HepG2 (cell line): ENCODE data around the gene CLEC16A. TPM values are rescaled to one million over a fixed set of nuclear protein-coding genes. Genes with fewer than 3 reads are reported as not detected.

Experiments
- AKAP8 ChIP-seq: sonication (generic); formaldehyde crosslinking; IDR thresholded peaks from 2 replicates; pipeline ENCODE4 v1.5.1; 2020; ENCODE audit warnings: mild to moderate bottlenecking, missing genetic modification reagents
- BHLHE40 ChIP-seq: IDR thresholded peaks from 2 replicates; pipeline ENCODE4 v1.6.1; 2011; ENCODE audit warnings: low read length, improper control_type of control experiment
- CHD4 ChIP-seq: fragments of 200-600 bp; sonication (generic); IDR thresholded peaks from 2 replicates; pipeline ENCODE4 v1.7.0; 2017; ENCODE audit warnings: mild to moderate bottlenecking, low read length, borderline replicate concordance
- GFI1 ChIP-seq: sonication (generic); formaldehyde crosslinking; IDR thresholded peaks from 2 replicates; pipeline ENCODE4 v1.5.0; 2020; ENCODE audit warnings: missing genetic modification reagents, mild to moderate bottlenecking, borderline replicate concordance
- HES4 ChIP-seq: sonication (generic); formaldehyde crosslinking; IDR thresholded peaks from 2 replicates; pipeline ENCODE4 v1.9.0; 2021; ENCODE audit warnings: mild to moderate bottlenecking, missing genetic modification reagents, borderline replicate concordance
- HMGXB4 ChIP-seq, 2 experiments: sonication (generic) in 1 of 2; formaldehyde crosslinking in 1 of 2; IDR thresholded peaks; 2 replicates each; pipeline versions ENCODE4 v1.4.0 to v1.6.1; 2018 to 2020; ENCODE audit warnings: missing genetic modification reagents in 2 of 2, borderline replicate concordance in 1 of 2, low read depth in 1 of 2, mild to moderate bottlenecking in 1 of 2, missing biosample characterization in 1 of 2
- PTBP1 ChIP-seq: fragments of 200-400 bp; formaldehyde crosslinking; IDR thresholded peaks from 2 replicates; pipeline ENCODE4 v1.6.1; 2018; ENCODE audit warnings: low read length, low read depth; ENCODE audit not compliant: poor library complexity, severe bottlenecking
- RXRB ChIP-seq: IDR thresholded peaks from 2 replicates; pipeline ENCODE4 v1.6.1; 2016; ENCODE audit warnings: borderline replicate concordance, missing genetic modification reagents, missing compliant biosample characterization
- TBL1XR1 ChIP-seq: fragments of 150-350 bp; IDR thresholded peaks from 2 replicates; pipeline ENCODE4 v1.6.1; 2014; ENCODE audit warnings: borderline replicate concordance, low read length; ENCODE audit not compliant: partially characterized antibody
- ZBTB42 ChIP-seq: sonication (generic); formaldehyde crosslinking; IDR thresholded peaks from 2 replicates; pipeline ENCODE4 v1.5.0; 2020; ENCODE audit warnings: mild to moderate bottlenecking, missing genetic modification reagents
- ZIK1 ChIP-seq: sonication (generic); formaldehyde crosslinking; IDR thresholded peaks from 2 replicates; pipeline ENCODE4 v1.5.0; 2020; ENCODE audit warnings: mild to moderate bottlenecking, low read depth, missing genetic modification reagents, borderline replicate concordance
- ZNF264 ChIP-seq: sonication (generic); formaldehyde crosslinking; IDR thresholded peaks from 2 replicates; pipeline ENCODE4 v1.4.0; 2020; ENCODE audit warnings: missing genetic modification reagents
- ZNF687 ChIP-seq: sonication (generic); formaldehyde crosslinking; IDR thresholded peaks from 2 replicates; pipeline ENCODE4 v1.5.1; 2020; ENCODE audit warnings: mild to moderate bottlenecking, missing genetic modification reagents, moderate library complexity
- ZNF772 ChIP-seq: sonication (generic); formaldehyde crosslinking; IDR thresholded peaks from 2 replicates; pipeline ENCODE4 v1.5.0; 2020; ENCODE audit warnings: mild to moderate bottlenecking, missing genetic modification reagents
- ZNF777 ChIP-seq: sonication (generic); formaldehyde crosslinking; IDR thresholded peaks from 2 replicates; pipeline ENCODE4 v1.4.0; 2020; ENCODE audit warnings: missing genetic modification reagents
- polyA plus RNA-seq, 8 experiments: library from polyadenylated mRNA; depleted of rRNA in 3 of 8; stranded (reverse) in 7 of 8; unstranded in 1 of 8; fragments of >200 nt; fragmentation: Illumina TruSeq in 4 of 8; extraction: Trizol in 4 of 8; gene quantifications; 2 replicates each; pipeline versions ENCODE4 v1.2.1 to v1.2.3, GENCODE V29; 2011 to 2016; ENCODE audit warnings: low read depth in 4 of 8, missing spikeins in 1 of 8, mixed read lengths in 1 of 8; ENCODE audit not compliant: insufficient read depth in 1 of 8
- total RNA-seq, 5 experiments: library from RNA; depleted of rRNA; stranded (reverse); fragments of >200 nt; fragmentation: Illumina TruSeq; extraction: Trizol; gene quantifications; 2 replicates each; pipeline ENCODE4 v1.2.3, GENCODE V29; 2016; ENCODE audit warnings: low read depth in 1 of 5
- TF ChIP-seq, protein P1 (sequence below): sonication (generic); formaldehyde crosslinking; IDR thresholded peaks from 2 replicates; pipeline ENCODE4 v1.4.0; 2020; ENCODE audit warnings: missing genetic modification reagents
- TF ChIP-seq, protein P2 (sequence below): sonication (generic); formaldehyde crosslinking; conservative IDR thresholded peaks from 2 replicates; pipeline ENCODE4 v1.8.0; 2022; ENCODE audit warnings: mild to moderate bottlenecking, moderate library complexity, missing genetic modification reagents

The CLEC16A gene
- total and polyA plus RNA-seq, 2 of the 13 experiments (the other 11 are each of a cell fraction or from before 2014, with no cell fraction given) = 8.5 to 10.3 TPM

DNA sequence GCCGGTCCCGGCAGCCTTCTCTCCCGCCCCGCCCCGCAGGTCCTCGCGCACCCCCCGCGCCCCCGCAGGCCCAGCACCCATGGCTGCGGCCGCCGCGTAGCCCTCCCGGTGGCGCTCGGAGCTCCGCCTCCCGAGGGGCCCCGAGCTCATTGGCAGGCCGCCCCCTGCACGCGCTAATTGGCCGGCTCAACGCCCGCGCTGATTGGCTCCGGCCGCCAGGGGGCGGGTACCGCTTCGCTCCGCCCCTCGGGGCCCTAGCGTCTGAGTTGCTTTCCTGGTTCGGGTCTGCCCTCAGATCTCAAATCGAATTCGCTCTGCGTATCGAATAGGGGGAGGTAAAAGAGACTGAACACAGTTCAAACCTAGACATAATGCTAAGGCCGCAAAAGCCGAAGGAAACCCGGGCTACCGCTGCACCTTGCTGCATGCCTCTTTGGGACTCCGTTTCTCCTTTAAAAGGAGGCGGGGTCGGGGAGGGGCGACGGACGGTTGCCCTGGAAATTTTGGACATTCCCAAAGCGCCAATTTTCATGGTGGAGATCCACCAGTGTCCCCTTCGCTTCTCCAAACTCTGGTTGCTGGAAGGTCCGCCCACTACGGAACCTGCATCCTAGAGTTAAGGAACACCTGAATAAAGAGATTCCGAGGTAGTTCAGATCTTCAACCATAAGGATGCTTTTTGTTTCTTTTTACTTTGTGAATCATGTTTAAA is 1.9 kb upstream of the CLEC16A start, which contains the start of gene DEXI (continued):
- TF ChIP-seq HMGXB4 (CRISPR knock-in tag; IDR thresholded peaks at IDR 0.05; ENCODE audit: borderline replicate concordance in 1 of 2, low read depth in 1 of 2) = peak; percentile 82 to 83
- TF ChIP-seq ZNF777 (CRISPR knock-in tag) = no peak
- TF ChIP-seq ZBTB42 (CRISPR knock-in tag) = 0 out of 2 replicates have a peak, but pooled peaks have one; percentile 53
- TF ChIP-seq HES4 (CRISPR knock-in tag) = no peak
- TF ChIP-seq, protein P1, sequence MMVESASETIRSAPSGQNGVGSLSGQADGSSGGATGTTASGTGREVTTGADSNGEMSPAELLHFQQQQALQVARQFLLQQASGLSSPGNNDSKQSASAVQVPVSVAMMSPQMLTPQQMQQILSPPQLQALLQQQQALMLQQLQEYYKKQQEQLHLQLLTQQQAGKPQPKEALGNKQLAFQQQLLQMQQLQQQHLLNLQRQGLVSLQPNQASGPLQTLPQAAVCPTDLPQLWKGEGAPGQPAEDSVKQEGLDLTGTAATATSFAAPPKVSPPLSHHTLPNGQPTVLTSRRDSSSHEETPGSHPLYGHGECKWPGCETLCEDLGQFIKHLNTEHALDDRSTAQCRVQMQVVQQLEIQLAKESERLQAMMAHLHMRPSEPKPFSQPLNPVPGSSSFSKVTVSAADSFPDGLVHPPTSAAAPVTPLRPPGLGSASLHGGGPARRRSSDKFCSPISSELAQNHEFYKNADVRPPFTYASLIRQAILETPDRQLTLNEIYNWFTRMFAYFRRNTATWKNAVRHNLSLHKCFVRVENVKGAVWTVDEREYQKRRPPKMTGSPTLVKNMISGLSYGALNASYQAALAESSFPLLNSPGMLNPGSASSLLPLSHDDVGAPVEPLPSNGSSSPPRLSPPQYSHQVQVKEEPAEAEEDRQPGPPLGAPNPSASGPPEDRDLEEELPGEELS (CRISPR knock-in tag) = no peak; the same call in 1 of the 2 replicates
- no peak for TF ChIP-seq ZNF264 (CRISPR knock-in tag)
- TF ChIP-seq CHD4 = peak; percentile 59; the same call in 1 of the 2 replicates
- peak; percentile 39; the same call in 1 of the 2 replicates for TF ChIP-seq BHLHE40
- TF ChIP-seq ZIK1 = 0 out of 2 replicates have a peak, but pooled peaks have one; percentile 67
- TF ChIP-seq ZNF687 (CRISPR knock-in tag) = peak; percentile 63; the same call in 1 of the 2 replicates
- TF ChIP-seq, protein P2, sequence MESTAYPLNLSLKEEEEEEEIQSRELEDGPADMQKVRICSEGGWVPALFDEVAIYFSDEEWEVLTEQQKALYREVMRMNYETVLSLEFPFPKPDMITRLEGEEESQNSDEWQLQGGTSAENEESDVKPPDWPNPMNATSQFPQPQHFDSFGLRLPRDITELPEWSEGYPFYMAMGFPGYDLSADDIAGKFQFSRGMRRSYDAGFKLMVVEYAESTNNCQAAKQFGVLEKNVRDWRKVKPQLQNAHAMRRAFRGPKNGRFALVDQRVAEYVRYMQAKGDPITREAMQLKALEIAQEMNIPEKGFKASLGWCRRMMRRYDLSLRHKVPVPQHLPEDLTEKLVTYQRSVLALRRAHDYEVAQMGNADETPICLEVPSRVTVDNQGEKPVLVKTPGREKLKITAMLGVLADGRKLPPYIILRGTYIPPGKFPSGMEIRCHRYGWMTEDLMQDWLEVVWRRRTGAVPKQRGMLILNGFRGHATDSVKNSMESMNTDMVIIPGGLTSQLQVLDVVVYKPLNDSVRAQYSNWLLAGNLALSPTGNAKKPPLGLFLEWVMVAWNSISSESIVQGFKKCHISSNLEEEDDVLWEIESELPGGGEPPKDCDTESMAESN (CRISPR knock-in tag) = 0 out of 2 replicates have a peak, but pooled peaks have one; percentile 19
- TF ChIP-seq RXRB (CRISPR knock-in tag) = peak; percentile 53
- TF ChIP-seq PTBP1 = no peak
- TF ChIP-seq GFI1 (CRISPR knock-in tag) = no peak
- TF ChIP-seq TBL1XR1 = no peak
- peak; percentile 31; the same call in 1 of the 2 replicates for TF ChIP-seq AKAP8 (CRISPR knock-in tag)
- peak; percentile 39; the same call in 1 of the 2 replicates for TF ChIP-seq ZNF772 (CRISPR knock-in tag)
